ENCODE data around the gene TLE3.

TLE3 gene

GRCh38 chr15:70097063-70097320, 725 bp downstream of the TLE3 start:
- H3K4me3 ChIP-seq (ENCODE audit: low read depth, low read length) = peak overlapping the region; percentile 87
- no peak for TF ChIP-seq CTCF (IDR thresholded peaks at IDR 0.05; ENCODE audit: low read depth, low read length)

GRCh38 chr15:70096215-70097062, 1.3 kb downstream of the TLE3 start:
- H3K4me3 ChIP-seq (ENCODE audit: low read depth, low read length) = peak overlapping the region; percentile 87
- TF ChIP-seq CTCF (IDR thresholded peaks at IDR 0.05; ENCODE audit: low read depth, low read length) = no peak

GRCh38 chr15:70095408-70096214, 2.1 kb downstream of the TLE3 start:
- H3K4me3 ChIP-seq (ENCODE audit: low read depth, low read length) = peak overlapping the region; percentile 87
- no peak for TF ChIP-seq CTCF (IDR thresholded peaks at IDR 0.05; ENCODE audit: low read depth, low read length)

- H3K4me3 ChIP-seq (ENCODE audit: low read depth, low read length) = peak overlapping the region; percentile 87
- no peak for TF ChIP-seq CTCF (IDR thresholded peaks at IDR 0.05; ENCODE audit: low read depth, low read length)
Observed at GRCh38 chr15:70094690-70095311, 2.9 kb downstream of the TLE3 start.

- H3K4me3 ChIP-seq (ENCODE audit: low read depth, low read length) = 0 out of 2 replicates have a peak overlapping the region, but pooled peaks have one; percentile 6
- no peak for TF ChIP-seq CTCF (IDR thresholded peaks at IDR 0.05; ENCODE audit: low read depth, low read length)
Observed at GRCh38 chr15:70093481-70094319, 4.0 kb downstream of the TLE3 start.

GRCh38 chr15:70093070-70093469, 4.6 kb downstream of the TLE3 start:
- H3K4me3 ChIP-seq (ENCODE audit: low read depth, low read length) = peak overlapping the region; percentile 17; the same call in 1 of the 2 replicates
- TF ChIP-seq CTCF (IDR thresholded peaks at IDR 0.05; ENCODE audit: low read depth, low read length) = no peak
